Mesenchymal stem cell (in vitro differentiated cells and primary cell): Measurements from ENCODE around the gene WDR5.
A peak's percentile ranks its signal among the peaks of the same experiment; 100 is the strongest.

Experiments
- DNase-seq: peaks from one replicate; pipeline ENCODE4 v3.0.0-alpha.2; 2013
- H2AFZ ChIP-seq: one replicate; pipeline ENCODE4 v1.6.1; 2013; ENCODE audit warnings: low read depth, mild to moderate bottlenecking, control low read depth, inconsistent platforms, low read length, moderate library complexity
- H2AK5ac ChIP-seq: 2 replicates; pipeline ENCODE4 v1.6.1; 2013; ENCODE audit warnings: low read length, moderate library complexity, mild to moderate bottlenecking, inconsistent platforms; ENCODE audit not compliant: severe bottlenecking
- H2BK120ac ChIP-seq: one replicate; pipeline ENCODE4 v1.6.1; 2013; ENCODE audit warnings: low read depth, mild to moderate bottlenecking, inconsistent platforms, low read length, moderate library complexity
- H2BK12ac ChIP-seq, 2 experiments: one replicate each; pipeline ENCODE4 v1.6.1; 2013; ENCODE audit warnings: inconsistent platforms in 2 of 2, low read length in 2 of 2, mild to moderate bottlenecking in 2 of 2, moderate library complexity in 2 of 2, control low read depth in 1 of 2
- H2BK15ac ChIP-seq: one replicate; pipeline ENCODE4 v1.6.1; 2013; ENCODE audit warnings: mild to moderate bottlenecking, low read depth, inconsistent platforms; ENCODE audit not compliant: poor library complexity, severe bottlenecking
- H2BK5ac ChIP-seq: 2 replicates; pipeline ENCODE4 v1.6.1; 2013; ENCODE audit warnings: low read depth, mild to moderate bottlenecking, low read length, control low read depth, inconsistent platforms; ENCODE audit not compliant: poor library complexity, severe bottlenecking
- H3K14ac ChIP-seq, 2 experiments: one replicate each; pipeline ENCODE4 v1.6.1; 2013; ENCODE audit warnings: inconsistent platforms in 2 of 2, low read length in 2 of 2, control low read depth in 1 of 2, mild to moderate bottlenecking in 1 of 2, moderate library complexity in 1 of 2
- H3K18ac ChIP-seq, 2 experiments: one replicate each; pipeline ENCODE4 v1.6.1; 2013; ENCODE audit warnings: inconsistent platforms in 2 of 2, low read length in 2 of 2, control low read depth in 1 of 2, low read depth in 1 of 2, mild to moderate bottlenecking in 1 of 2
- H3K23ac ChIP-seq, 2 experiments: one replicate each; pipeline ENCODE4 v1.6.1; 2013; ENCODE audit warnings: inconsistent platforms in 2 of 2, low read length in 2 of 2, mild to moderate bottlenecking in 2 of 2, moderate library complexity in 2 of 2, control low read depth in 1 of 2
- H3K27ac ChIP-seq: 2 replicates; pipeline ENCODE4 v1.5.1; 2013; ENCODE audit warnings: mild to moderate bottlenecking, moderate library complexity, low read length, control low read depth, inconsistent platforms; ENCODE audit not compliant: poor library complexity, severe bottlenecking
- H3K27me3 ChIP-seq, 2 experiments: 2 replicates each; pipeline versions ENCODE4 v1.6.1 to v1.7.0; 2013; ENCODE audit warnings: low read length in 2 of 2, mild to moderate bottlenecking in 2 of 2, moderate library complexity in 2 of 2, control low read depth in 1 of 2, inconsistent platforms in 1 of 2; ENCODE audit not compliant: control insufficient read depth in 1 of 2, insufficient read depth in 1 of 2
- H3K36me3 ChIP-seq, 2 experiments: 2 replicates each; pipeline versions ENCODE4 v1.6.1 to v1.7.0; 2013; ENCODE audit warnings: low read length in 2 of 2, control low read depth in 1 of 2, inconsistent platforms in 1 of 2, low read depth in 1 of 2, mild to moderate bottlenecking in 1 of 2; ENCODE audit not compliant: insufficient read depth in 2 of 2, control insufficient read depth in 1 of 2
- H3K4ac ChIP-seq, 2 experiments: one replicate each; pipeline ENCODE4 v1.6.1; 2013; ENCODE audit warnings: inconsistent platforms in 2 of 2, low read length in 2 of 2, mild to moderate bottlenecking in 2 of 2, moderate library complexity in 2 of 2, control low read depth in 1 of 2, low read depth in 1 of 2
- H3K4me1 ChIP-seq: 2 replicates; pipeline ENCODE4 v1.6.1; 2013; ENCODE audit warnings: low read depth, low read length, control low read depth; ENCODE audit not compliant: control insufficient read depth, insufficient read depth
- H3K4me2 ChIP-seq: 2 replicates; pipeline ENCODE4 v1.6.1; 2013; ENCODE audit warnings: low read length, mild to moderate bottlenecking, inconsistent platforms; ENCODE audit not compliant: poor library complexity, severe bottlenecking
- H3K4me3 ChIP-seq, 2 experiments: 2 replicates each; pipeline versions ENCODE4 v1.5.1 to v1.7.0; 2013; ENCODE audit warnings: low read length in 2 of 2, mild to moderate bottlenecking in 2 of 2, control low read depth in 1 of 2, low read depth in 1 of 2; ENCODE audit not compliant: insufficient read depth in 1 of 2
- H3K79me1 ChIP-seq: replicated peaks from 2 replicates; pipeline ENCODE4 v1.6.1; 2013; ENCODE audit warnings: mild to moderate bottlenecking, control low read depth, low read length, inconsistent platforms; ENCODE audit not compliant: poor library complexity, severe bottlenecking
- H3K9ac ChIP-seq: 2 replicates; pipeline ENCODE4 v1.7.0; 2013; ENCODE audit warnings: mild to moderate bottlenecking, low read length, moderate library complexity
- H3K9me3 ChIP-seq: 2 replicates; pipeline ENCODE4 v1.7.0; 2013; ENCODE audit warnings: mild to moderate bottlenecking, low read length; ENCODE audit not compliant: control insufficient read depth
- H4K8ac ChIP-seq: one replicate; pipeline ENCODE4 v1.6.1; 2013; ENCODE audit warnings: inconsistent platforms, mild to moderate bottlenecking, low read length, moderate library complexity
- H4K91ac ChIP-seq: one replicate; pipeline ENCODE4 v1.6.1; 2013; ENCODE audit warnings: mild to moderate bottlenecking, low read length, inconsistent platforms
- WGBS: methylation state at CpG from one replicate; pipeline ENCODE4 v1.1.7; 2013; ENCODE audit warnings: mixed read lengths; 5-methylcytosine and 5-hydroxymethylcytosine counted together

The WDR5 gene

GRCh38 chr9:134162926-134163370, 27.1 kb downstream of the WDR5 start:
- H3K18ac ChIP-seq = no peak overlapping the region
- peaks cover 24 to 37% of the 10 kb centered on the region in 2 experiments for H3K36me3 ChIP-seq
- H3K23ac ChIP-seq = no peak overlapping the region
- no peaks in the 10 kb centered on the region for H3K9me3 ChIP-seq
- H3K4me1 ChIP-seq = peaks cover 9% of the 10 kb centered on the region
- no peak overlapping the region for H3K4me2 ChIP-seq
- H2BK12ac ChIP-seq = no peak overlapping the region
- no peak overlapping the region for H3K27ac ChIP-seq
- H3K27me3 ChIP-seq = no peaks in the 10 kb centered on the region
- DNase-seq = no peak
- no peak overlapping the region for H3K14ac ChIP-seq
- H3K9ac ChIP-seq = no peak overlapping the region
- H2BK120ac ChIP-seq = no peak overlapping the region
- no peak overlapping the region for H3K4me3 ChIP-seq
- no peak overlapping the region for H2AFZ ChIP-seq
- WGBS = 98% methylated on average over 24 of the region's 24 CpGs
- no peak overlapping the region for H2AK5ac ChIP-seq
- H3K4ac ChIP-seq = no peak overlapping the region
- peaks cover 12% of the 10 kb centered on the region for H3K79me1 ChIP-seq
- no peak overlapping the region for H4K91ac ChIP-seq
- H2BK5ac ChIP-seq = no peak overlapping the region
- H4K8ac ChIP-seq = no peak overlapping the region
- peak overlapping the region; percentile 8 for H2BK15ac ChIP-seq

- Histone ChIP-seq H3K9ac (no peak overlapping the region), H3K14ac (no peak overlapping the region), H3K4me3 (no peak overlapping the region), H2BK15ac (no peak overlapping the region), H3K27ac (no peak overlapping the region), H2BK5ac (no peak overlapping the region), H2AK5ac (no peak overlapping the region), H2AFZ (no peak overlapping the region), H3K4me2 (no peak overlapping the region), H4K8ac (no peak overlapping the region), H3K4ac (no peak overlapping the region), H2BK120ac (no peak overlapping the region), H2BK12ac (no peak overlapping the region), H3K36me3 (peaks cover 18 to 30% of the 10 kb centered on the region in 2 experiments), H3K4me1 (peaks cover 9% of the 10 kb centered on the region), H3K23ac (no peak overlapping the region), H3K27me3 (no peaks in the 10 kb centered on the region), H4K91ac (no peak overlapping the region), H3K9me3 (no peaks in the 10 kb centered on the region), H3K79me1 (peaks cover 12% of the 10 kb centered on the region), H3K18ac (no peak overlapping the region)
- no peak for DNase-seq
- WGBS = 96% methylated on average over 80 of the region's 80 CpGs
Measured at GRCh38 chr9:134163371-134164196, 27.7 kb downstream of the WDR5 start.

- under 1% methylated on average over 50 of the region's 50 CpGs for WGBS
- Histone ChIP-seq H2AFZ (no peak overlapping the region), H3K23ac (no peak overlapping the region)
Measured at GRCh38 chr9:134164879-134165278, 29.0 kb downstream of the WDR5 start.

GRCh38 chr9:134165357-134166315, 29.8 kb downstream of the WDR5 start:
- H2BK120ac ChIP-seq = no peak overlapping the region
- H4K91ac ChIP-seq = no peak overlapping the region
- H3K36me3 ChIP-seq = peaks cover 5 to 20% of the 10 kb centered on the region in 2 experiments
- H3K18ac ChIP-seq = peak overlapping the region in 1 of 2 experiments; percentile 16
- peaks cover 7% of the 10 kb centered on the region for H3K79me1 ChIP-seq
- no peak overlapping the region for H2AK5ac ChIP-seq
- H2AFZ ChIP-seq = no peak overlapping the region
- peak overlapping the region; percentile 59 for H4K8ac ChIP-seq
- H3K4ac ChIP-seq = peak overlapping the region in 1 of 2 experiments; percentile 9
- H3K27ac ChIP-seq = no peak overlapping the region
- no peaks in the 10 kb centered on the region for H3K9me3 ChIP-seq
- WGBS = 53% methylated on average over 29 of the region's 29 CpGs
- H3K4me3 ChIP-seq = no peak overlapping the region
- peak; percentile 35 for DNase-seq
- no peaks in the 10 kb centered on the region for H3K27me3 ChIP-seq
- no peak overlapping the region for H2BK5ac ChIP-seq
- H3K14ac ChIP-seq = no peak overlapping the region
- H3K4me1 ChIP-seq = peaks cover 19% of the 10 kb centered on the region
- H3K23ac ChIP-seq = no peak overlapping the region
- no peak overlapping the region for H3K4me2 ChIP-seq
- H2BK15ac ChIP-seq = peak overlapping the region; percentile 38
- no peak overlapping the region for H3K9ac ChIP-seq
- H2BK12ac ChIP-seq = peak overlapping the region in 1 of 2 experiments; percentile 27

More at GRCh38 chr9:134164879-134165278, 29.0 kb downstream of the WDR5 start:
- Histone ChIP-seq H3K9ac (no peak overlapping the region), H3K4ac (no peak overlapping the region), H2AK5ac (no peak overlapping the region), H3K79me1 (peaks cover 7% of the 10 kb centered on the region), H3K9me3 (no peaks in the 10 kb centered on the region), H3K18ac (no peak overlapping the region), H2BK120ac (no peak overlapping the region), H2BK15ac (no peak overlapping the region), H3K4me3 (no peak overlapping the region), H3K14ac (no peak overlapping the region), H3K27me3 (no peaks in the 10 kb centered on the region), H3K36me3 (peaks cover 7 to 20% of the 10 kb centered on the region in 2 experiments), H4K91ac (no peak overlapping the region), H4K8ac (no peak overlapping the region), H2BK5ac (no peak overlapping the region), H3K27ac (no peak overlapping the region), H3K4me1 (peaks cover 15% of the 10 kb centered on the region), H2BK12ac (no peak overlapping the region), H3K4me2 (no peak overlapping the region)
- DNase-seq = no peak
